ENCODE measurements around the gene SLC25A18. TPM values are rescaled to one million over a fixed set of nuclear protein-coding genes. Genes with fewer than 3 reads are reported as not detected.
A peak's percentile ranks its signal among the peaks of the same experiment; 100 is the strongest.

The SLC25A18 gene
- total and polyA plus RNA-seq, 3 donors from 2014 or later: 6.8 to 14.9 (median 11.9) TPM

- no peak overlapping the region for H3K4me3 ChIP-seq
- peaks cover 17% of the 10 kb centered on the region for H3K4me1 ChIP-seq
- no peaks in the 10 kb centered on the region for H3K36me3 ChIP-seq (ENCODE audit: low read depth, missing control alignments)
- 77 to 86% methylated on average over 4 of the region's 4 CpGs for WGBS, 2 donors
- no peak overlapping the region for H3K27ac ChIP-seq
- TF ChIP-seq, protein P1, sequence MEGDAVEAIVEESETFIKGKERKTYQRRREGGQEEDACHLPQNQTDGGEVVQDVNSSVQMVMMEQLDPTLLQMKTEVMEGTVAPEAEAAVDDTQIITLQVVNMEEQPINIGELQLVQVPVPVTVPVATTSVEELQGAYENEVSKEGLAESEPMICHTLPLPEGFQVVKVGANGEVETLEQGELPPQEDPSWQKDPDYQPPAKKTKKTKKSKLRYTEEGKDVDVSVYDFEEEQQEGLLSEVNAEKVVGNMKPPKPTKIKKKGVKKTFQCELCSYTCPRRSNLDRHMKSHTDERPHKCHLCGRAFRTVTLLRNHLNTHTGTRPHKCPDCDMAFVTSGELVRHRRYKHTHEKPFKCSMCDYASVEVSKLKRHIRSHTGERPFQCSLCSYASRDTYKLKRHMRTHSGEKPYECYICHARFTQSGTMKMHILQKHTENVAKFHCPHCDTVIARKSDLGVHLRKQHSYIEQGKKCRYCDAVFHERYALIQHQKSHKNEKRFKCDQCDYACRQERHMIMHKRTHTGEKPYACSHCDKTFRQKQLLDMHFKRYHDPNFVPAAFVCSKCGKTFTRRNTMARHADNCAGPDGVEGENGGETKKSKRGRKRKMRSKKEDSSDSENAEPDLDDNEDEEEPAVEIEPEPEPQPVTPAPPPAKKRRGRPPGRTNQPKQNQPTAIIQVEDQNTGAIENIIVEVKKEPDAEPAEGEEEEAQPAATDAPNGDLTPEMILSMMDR (IDR thresholded peaks at IDR 0.05): no peak
- no peak for TF ChIP-seq POLR2A (IDR thresholded peaks at IDR 0.05)
- intact Hi-C loops (cut with DNase I; ENCODE audit: low total_unique reads): no loop called here
- H3K27me3 ChIP-seq: no peaks in the 10 kb centered on the region
- no peaks in the 10 kb centered on the region for H3K9me3 ChIP-seq
- DNase-seq: no peak
Measured at GRCh38 chr22:17575681-17576080, 12.4 kb downstream of the SLC25A18 start.

DNA sequence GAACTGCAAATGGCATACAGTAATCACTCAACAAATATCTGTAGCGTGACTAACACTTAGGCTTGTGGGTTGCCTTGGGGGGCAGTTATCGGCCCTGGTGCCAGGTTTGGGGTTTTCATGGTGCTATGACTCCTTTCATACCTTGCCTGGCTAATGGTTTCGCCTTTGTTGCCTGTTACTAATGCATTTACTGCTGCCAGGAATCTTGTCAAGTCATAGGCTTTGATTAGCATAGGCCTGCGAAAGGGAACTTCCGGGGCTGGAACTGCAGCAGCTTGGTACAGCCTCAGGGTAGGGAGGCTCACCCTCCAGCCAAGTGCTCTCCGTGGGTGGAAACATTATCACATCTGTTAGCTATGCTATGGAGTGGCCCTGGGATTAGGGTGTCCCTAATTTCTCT, 13.2 kb downstream of the SLC25A18 start:
- WGBS, 2 donors: 81 to 92% methylated on average over 6 of the region's 6 CpGs
- TF ChIP-seq POLR2A (IDR thresholded peaks at IDR 0.05): no peak
- TF ChIP-seq, protein P1 (IDR thresholded peaks at IDR 0.05): no peak
- Histone ChIP-seq H3K4me3 (no peak overlapping the region), H3K4me1 (peaks cover 21% of the 10 kb centered on the region), H3K27me3 (no peaks in the 10 kb centered on the region), H3K9me3 (no peaks in the 10 kb centered on the region), H3K36me3 (ENCODE audit: low read depth, missing control alignments) (no peaks in the 10 kb centered on the region), H3K27ac (no peak overlapping the region)
- DNase-seq: no peak
- intact Hi-C loops (cut with DNase I; ENCODE audit: low total_unique reads): no loop called here

DNA sequence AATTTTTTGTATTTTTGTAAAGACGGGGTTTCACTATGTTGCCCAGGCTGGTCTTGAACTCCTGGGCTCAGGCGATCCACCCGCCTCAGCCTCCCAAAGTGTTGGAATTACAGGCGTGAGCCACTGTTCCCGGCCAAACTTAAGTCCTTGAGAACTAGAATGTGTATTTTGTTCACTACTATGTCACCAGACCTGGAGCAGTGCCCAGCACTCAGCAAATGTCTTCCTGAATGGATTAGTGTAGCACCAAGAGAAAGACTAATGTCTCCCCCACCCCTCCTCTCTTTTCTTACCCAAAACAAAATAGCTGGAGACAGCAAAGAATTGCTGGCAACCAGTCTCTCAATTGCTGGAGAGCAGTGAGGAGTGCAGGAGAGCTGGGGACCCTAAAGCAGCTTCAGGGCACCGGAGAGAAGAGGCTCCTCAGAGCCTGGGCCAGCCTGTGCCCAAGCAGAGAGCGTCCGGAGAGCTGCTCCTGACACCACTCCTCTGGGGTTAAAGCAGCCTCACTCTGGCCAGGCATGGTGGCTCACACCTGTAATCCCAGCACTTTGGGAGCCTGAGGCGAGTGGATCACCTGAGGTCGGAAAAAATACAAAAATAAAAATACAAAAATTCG, 14.9 kb downstream of the SLC25A18 start:
- Histone ChIP-seq H3K27ac (peak overlapping the region; percentile 66 to 71), H3K36me3 (ENCODE audit: low read depth, missing control alignments) (no peaks in the 10 kb centered on the region), H3K9me3 (no peaks in the 10 kb centered on the region), H3K4me3 (no peak overlapping the region), H3K4me1 (peaks cover 17% of the 10 kb centered on the region), H3K27me3 (no peaks in the 10 kb centered on the region)
- WGBS, 2 donors: 54 to 66% methylated on average over 11 of the region's 11 CpGs
- TF ChIP-seq POLR2A (IDR thresholded peaks at IDR 0.05): no peak
- TF ChIP-seq, protein P1 (IDR thresholded peaks at IDR 0.05): no peak
- peak; percentile 93 for DNase-seq
- intact Hi-C loops (cut with DNase I; ENCODE audit: low total_unique reads): no loop called here

GRCh38 chr22:17579535-17579981, 16.3 kb downstream of the SLC25A18 start:
- H3K27ac ChIP-seq: peak overlapping the region in 1 of 2 donors; percentile 32
- H3K36me3 ChIP-seq (ENCODE audit: low read depth, missing control alignments): no peaks in the 10 kb centered on the region
- WGBS, 2 donors: 92 to 93% methylated on average over 14 of the region's 14 CpGs
- TF ChIP-seq, protein P1 (IDR thresholded peaks at IDR 0.05): no peak
- no peak for TF ChIP-seq POLR2A (IDR thresholded peaks at IDR 0.05)
- H3K4me1 ChIP-seq: peaks cover 17% of the 10 kb centered on the region
- H3K9me3 ChIP-seq: no peaks in the 10 kb centered on the region
- intact Hi-C loops (cut with DNase I; ENCODE audit: low total_unique reads): no loop called here
- H3K4me3 ChIP-seq: no peak overlapping the region
- no peak for DNase-seq
- H3K27me3 ChIP-seq: no peaks in the 10 kb centered on the region
